GM18526 (cell line): Measurements from ENCODE around the gene PRKG1.

Source experiments
- POLR2A ChIP-seq: IDR thresholded peaks from 3 replicates; pipeline ENCODE4 v1.6.1; 2011; ENCODE audit not compliant: insufficient read length; ENCODE audit errors: extremely low read depth

PRKG1 gene

DNA sequence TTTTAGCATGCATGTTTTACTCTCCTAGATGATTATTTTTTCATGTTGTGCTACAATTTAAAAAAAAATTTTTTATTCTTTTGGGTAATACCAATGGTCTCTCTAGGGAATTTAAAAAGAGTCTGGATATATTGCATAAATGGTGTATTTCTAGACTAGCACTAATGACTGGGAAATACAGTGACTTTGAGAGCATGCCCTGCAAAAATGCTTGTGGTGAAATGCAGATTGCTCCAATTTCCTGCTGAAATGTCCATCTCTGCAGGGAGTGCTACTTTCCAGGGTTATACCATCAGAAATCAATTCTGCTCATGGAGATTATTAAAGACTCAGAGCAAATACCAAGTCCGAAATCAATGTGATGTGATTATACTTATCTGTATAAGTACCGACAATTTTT, 186.1 kb downstream of the PRKG1 start:
- TF ChIP-seq POLR2A, result no peak

DNA sequence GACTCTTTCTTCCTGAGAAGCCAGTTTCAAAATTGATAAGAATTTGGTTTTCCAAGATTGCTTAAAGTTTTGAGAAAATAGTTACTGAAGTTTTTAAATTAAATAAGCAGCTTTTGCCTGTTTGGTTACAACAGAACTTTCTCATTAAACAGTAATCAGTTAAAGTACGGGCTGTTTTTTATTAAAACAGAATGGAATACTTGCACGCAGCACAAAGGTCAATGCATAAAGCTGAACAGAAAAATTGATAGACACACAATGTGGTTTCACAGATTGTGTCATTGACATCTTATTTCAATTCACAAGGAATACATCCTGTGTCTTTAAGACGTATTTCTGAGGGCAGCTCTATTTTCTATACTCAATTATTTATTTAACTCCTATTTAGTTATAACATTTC, 192.2 kb downstream of the PRKG1 start:
- TF ChIP-seq POLR2A, result no peak

DNA sequence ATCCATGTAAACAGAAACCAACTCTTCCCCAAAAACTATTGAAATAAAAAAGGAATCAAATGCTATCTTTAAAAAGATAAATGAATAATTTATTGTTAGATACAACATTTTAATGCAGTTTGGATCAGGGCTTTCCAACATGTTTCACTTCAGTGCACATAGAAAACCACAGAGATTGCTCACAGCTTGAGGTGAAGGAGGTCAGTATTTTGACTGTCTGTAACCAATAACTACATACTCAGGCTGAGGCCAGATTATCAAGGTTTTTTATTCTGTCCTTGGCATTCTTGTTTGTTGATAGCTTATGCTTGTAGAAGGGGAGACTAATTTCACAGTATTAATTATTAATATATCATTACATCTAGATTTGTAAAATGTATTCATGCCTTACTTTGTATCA, 195.5 kb downstream of the PRKG1 start:
- no peak for TF ChIP-seq POLR2A

DNA sequence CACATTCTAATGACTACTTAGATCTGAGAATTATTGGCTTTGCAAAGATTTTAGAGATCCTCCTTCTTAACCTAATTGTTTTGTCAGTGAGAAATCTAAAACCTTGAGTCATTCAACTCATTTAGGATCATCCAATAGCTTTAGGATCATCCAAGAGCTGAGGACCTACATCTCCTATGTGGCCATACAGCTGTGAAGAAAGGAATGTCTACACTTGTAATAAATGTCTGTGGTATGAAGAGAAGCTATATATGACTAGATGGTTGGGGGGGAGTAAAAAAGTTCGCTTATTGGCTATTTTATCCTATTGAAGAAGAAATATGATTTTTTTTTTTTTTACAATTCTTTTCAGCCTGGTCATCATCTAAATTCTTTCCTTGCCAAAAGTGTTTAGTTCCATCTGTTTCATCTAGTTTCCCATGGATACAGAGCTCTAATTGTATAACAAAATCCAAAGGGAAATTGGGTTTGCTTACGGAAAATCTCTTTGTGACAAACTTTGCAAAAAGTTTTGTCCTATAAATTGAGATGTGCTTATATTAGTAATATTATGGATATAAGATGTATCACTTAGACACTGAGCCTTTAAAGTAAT, 196.7 kb downstream of the PRKG1 start:
- no peak for TF ChIP-seq POLR2A

DNA sequence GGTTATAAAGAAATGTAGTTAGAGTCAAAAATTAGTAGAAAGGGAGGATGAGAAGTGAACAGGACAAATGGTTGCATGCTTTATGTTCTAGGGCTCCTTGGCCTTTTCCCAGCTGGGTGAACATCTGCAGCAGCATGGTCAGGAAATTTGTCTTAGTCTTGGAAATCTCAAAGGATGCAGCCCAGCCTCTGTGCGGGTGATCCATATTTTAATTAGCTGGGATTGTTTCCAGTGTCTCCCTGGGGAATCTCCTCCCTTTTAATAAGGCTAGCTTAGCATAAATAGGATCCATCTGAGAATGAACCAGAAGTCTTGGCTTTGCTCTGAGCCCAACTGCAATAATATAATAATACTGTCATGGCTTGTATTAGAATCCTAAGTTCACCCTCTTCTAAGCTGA, 198.3 kb downstream of the PRKG1 start:
- no peak for TF ChIP-seq POLR2A

DNA sequence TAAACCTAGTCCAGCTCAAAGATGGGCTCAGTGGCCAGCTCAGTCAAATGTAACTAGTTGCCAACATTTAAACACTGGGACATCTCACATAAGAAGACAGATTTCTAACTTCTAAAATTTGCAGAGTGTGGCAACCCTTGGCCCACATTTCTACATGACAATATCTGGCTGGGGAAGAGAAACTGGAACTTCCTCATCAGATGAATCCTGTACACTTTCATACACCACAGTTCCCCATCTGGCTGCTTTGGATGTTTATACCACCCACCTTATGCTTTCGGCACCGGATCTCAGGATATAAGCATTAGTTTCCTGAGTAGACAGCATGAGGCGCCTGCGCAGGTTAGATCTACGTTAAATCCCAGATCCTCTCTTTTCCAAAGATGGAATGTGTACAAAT, 199.3 kb downstream of the PRKG1 start:
- no peak for TF ChIP-seq POLR2A

DNA sequence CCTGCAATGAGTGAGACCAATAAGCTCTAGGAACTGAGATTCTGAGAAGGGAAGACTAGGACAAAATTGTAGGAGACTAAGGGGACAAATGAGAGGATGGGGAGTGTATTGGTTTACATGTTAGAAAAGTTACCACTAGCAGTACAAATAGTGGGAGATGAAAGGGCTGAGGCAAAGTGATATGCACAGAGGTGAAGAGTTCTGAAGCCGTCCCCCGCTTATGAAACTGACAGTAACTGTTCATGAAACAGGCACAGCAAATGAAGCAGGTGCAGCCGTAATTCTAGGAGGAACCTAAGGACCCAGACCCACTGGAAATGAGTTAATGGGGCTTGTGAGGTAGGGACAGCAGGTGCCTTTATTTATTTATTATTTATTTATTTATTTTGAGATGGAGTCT, 211.3 kb downstream of the PRKG1 start:
- no peak for TF ChIP-seq POLR2A

DNA sequence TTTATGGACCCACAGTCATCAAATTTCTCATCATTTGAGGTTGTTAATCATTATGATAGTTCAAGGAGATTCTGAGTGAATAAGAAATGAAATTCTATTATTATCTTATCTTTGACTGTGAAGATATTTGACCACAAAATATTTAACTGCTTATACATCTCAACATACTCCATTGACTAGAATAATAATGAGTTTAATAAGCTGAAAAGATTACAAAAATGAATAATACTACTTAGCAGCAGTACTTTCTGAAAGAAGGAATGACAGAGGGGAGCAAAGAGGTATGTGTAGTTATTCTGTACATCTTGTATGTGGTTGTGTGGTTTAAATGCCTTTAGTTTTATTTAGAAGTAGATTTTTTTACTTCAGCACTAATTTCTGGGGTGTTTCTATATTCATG, 214.2 kb downstream of the PRKG1 start:
- no peak for TF ChIP-seq POLR2A

DNA sequence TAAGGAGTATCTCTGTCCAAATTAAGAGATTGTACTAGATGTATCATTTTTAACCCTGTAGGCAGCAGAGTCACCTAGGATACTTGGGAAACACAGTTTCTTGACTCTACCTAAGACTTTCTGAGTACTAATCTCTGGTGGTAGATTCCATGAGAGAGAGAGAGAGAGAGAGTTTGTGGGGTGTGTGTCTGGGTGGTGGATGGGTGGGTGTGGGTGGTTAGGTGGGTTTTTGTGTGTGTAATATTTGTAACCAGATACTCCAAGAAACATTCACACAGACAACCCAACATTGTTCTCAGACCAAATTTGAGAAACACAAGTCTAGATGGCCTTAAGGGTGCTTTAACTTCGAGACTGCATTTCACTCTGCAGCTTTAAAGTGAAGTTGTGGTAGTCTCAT, 215.2 kb downstream of the PRKG1 start:
- no peak for TF ChIP-seq POLR2A

DNA sequence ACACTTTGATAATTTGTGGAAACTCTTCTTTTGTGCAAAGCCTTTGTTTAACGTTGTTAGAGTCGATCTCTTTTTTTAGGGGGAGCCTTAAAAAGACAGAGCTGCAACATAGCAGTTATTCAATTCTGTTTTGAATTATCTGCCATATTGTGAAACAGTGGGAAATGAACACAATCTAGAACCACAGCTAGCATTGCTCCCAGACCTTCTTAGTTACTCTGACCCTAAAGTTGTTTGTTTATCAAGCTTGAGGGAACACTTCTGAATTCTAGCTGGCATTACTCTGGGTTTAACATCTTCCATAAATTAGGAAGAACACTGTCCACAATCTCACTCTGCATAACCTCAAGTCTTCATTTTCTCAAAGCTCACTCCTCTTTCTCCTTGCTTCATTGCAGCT, 217.7 kb downstream of the PRKG1 start:
- no peak for TF ChIP-seq POLR2A

DNA sequence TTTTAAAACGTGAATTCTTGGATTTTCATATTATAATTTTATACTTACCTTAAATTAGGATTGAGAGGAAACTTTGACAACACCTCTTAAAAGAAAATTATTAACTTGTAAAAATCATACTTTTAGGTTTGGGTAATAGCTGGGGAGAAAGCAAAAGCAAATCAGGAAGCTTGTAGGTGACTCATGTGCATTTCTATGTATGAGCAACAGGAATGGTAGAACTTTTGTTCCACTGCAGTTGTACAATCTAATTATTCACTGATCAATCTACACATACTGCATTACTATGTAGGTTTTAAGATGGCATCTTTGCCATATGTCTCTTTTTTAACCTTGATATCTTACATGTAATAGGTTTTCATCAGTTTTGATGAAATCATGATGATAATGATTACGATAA, 223.2 kb downstream of the PRKG1 start:
- TF ChIP-seq POLR2A, result no peak

DNA sequence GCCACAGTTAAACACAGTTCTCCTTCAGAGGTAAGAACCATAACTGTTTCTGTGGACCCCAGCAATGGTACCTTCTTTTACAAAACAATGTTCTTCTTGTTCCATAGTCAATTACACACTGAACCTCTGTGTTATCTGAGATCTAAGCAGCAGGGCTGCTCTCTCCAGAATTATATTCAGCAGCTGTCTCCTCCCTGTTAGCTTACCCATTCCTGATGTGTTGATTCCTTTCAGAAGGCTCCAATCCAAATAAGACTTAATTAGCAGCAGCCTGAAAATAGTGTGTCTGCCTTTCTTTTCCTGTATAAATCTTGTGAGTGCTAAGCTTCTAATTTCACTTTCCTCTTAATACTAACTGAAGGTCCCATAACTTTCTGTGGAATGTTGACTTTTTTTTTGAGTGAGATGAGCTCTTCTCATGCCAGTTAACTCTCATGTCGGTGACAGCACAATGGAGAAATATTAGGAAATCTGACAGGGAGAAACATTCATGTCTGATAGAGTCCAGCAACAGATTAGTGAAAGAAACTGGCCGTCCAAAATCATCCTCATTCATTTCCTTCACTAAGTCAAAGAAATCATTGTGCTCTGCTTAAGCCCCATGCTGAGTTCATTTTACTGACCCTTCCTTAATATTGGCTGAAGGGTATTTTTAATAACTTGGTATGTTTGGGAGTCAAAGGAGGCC, 226.5 kb downstream of the PRKG1 start:
- no peak for TF ChIP-seq POLR2A

DNA sequence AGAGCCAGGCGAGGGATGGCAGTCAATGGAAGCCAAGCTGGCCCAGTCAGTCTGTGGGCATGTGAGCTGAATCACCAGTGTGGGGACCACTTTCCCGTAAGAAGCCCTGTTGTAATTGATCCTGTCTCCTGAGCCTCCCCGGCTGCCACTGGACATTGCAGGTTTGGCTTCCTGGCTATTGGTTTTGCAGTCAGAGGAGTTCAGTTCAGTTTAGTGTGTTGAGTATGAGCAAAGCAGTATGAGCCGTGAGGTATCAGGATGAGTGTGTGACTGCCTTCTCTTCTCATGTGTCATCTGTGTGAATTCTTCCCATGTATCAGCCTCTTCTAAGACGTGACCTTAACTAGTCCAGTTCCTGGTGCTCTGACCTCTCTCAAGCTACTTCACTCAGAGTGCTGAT, 227.4 kb downstream of the PRKG1 start:
- TF ChIP-seq POLR2A, result no peak

DNA sequence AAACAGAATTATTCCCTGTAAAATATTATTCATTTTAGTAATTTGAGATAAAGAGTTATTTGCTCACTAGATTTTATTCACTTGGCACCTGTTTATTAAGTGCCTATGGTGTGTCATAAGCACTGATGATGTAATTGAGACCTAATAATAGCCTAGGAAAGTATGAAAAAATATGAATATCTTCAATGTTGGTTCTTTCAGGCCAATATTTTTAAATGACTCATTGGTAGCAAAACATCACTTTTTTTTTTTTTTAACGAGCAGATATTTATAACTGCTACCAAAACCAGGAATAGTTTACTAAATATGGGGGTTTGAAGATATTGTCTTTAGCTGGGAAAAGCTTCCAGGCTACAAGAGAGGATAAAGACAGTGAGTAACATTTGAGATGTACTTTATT, 228.0 kb downstream of the PRKG1 start:
- no peak for TF ChIP-seq POLR2A

DNA sequence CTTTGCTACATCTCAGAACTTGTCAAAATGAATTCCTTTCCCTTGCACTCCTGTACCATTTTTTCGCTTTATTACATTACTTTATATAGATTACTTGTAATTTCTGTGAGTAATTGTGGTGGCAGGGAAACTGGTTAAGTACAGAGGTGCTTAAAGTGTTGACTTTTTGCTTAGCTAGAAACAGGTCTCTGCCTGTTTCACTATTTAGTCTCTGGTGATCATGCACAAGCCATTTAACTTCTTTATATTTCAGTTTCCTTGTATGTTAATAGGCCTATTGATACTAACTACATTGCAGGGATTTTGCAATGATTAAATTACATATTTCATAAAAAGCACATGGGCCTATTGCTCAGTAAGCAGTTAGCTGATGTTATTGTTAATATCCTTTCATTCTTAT, 233.8 kb downstream of the PRKG1 start:
- no peak for TF ChIP-seq POLR2A

DNA sequence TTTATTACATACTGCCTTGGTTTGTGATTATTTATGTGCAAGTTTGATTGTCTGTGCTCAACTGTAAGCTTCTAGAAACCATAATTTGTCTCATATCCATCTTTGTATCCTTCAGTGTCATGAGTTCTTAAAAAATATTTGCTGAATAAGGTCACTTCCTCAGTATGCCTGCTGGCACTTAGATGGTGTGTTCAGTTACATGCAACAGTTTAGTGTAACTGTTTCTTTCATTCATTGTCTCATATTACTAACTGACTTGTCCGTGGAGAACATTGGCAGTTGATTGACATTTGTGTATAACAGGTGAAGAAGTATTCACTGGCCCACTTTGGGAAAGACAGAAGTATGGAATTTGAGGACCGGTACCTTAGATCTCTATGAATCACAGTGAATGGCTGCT, 236.9 kb downstream of the PRKG1 start:
- TF ChIP-seq POLR2A, result no peak

DNA sequence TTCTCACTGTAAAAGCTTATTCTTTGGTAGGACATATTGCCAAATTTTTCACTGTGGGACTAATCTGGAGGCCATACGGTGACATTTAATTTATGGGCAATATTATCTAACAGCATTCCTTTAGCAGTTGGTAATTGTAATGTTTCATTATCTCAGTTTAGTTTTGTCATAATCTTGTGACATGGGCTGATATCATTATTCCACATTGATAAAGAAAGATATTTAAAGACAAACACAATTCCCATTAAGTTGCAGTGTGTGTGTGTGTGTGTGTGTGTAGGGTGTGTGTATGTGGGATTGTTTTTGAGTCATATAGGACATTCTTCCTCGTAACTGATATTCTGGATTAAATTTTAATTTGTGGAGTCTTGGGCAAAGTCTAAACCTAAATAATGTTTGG, 238.5 kb downstream of the PRKG1 start:
- TF ChIP-seq POLR2A, result no peak
